Kidney epithelial cell (primary cell): ENCODE data around the gene PRKG1. TPM values are rescaled to one million over a fixed set of nuclear protein-coding genes. Genes with fewer than 3 reads are reported as not detected.

Experiments used
- DNase-seq: peaks from one replicate; pipeline ENCODE4 v3.0.0-alpha.2; 2010; ENCODE audit warnings: low read depth
- H3K27me3 ChIP-seq: 2 replicates; pipeline ENCODE4 v1.6.0; 2011; ENCODE audit warnings: low read length; ENCODE audit not compliant: control insufficient read depth, insufficient read depth
- H3K36me3 ChIP-seq: 2 replicates; pipeline ENCODE4 v1.5.1; 2011; ENCODE audit warnings: low read length; ENCODE audit not compliant: control insufficient read depth, insufficient read depth
- H3K4me3 ChIP-seq: 2 replicates; pipeline ENCODE4 v1.5.1; 2011; ENCODE audit warnings: low read depth, mild to moderate bottlenecking, control low read depth, low read length
- total RNA-seq: library from RNA; depleted of rRNA; stranded (reverse); fragments of >200 nt; gene quantifications from 2 replicates; pipeline ENCODE4 v1.2.3, GENCODE V29; 2015
- TF ChIP-seq, protein P1 (sequence below): IDR thresholded peaks from 2 replicates; pipeline ENCODE4 v1.5.1; 2011; ENCODE audit warnings: mild to moderate bottlenecking, moderate library complexity, low read length, control low read depth, inconsistent platforms; ENCODE audit not compliant: insufficient read depth, poor library complexity, severe bottlenecking

The PRKG1 gene
- total RNA-seq, 1 donor from 2014 or later: 1.3 TPM

DNA sequence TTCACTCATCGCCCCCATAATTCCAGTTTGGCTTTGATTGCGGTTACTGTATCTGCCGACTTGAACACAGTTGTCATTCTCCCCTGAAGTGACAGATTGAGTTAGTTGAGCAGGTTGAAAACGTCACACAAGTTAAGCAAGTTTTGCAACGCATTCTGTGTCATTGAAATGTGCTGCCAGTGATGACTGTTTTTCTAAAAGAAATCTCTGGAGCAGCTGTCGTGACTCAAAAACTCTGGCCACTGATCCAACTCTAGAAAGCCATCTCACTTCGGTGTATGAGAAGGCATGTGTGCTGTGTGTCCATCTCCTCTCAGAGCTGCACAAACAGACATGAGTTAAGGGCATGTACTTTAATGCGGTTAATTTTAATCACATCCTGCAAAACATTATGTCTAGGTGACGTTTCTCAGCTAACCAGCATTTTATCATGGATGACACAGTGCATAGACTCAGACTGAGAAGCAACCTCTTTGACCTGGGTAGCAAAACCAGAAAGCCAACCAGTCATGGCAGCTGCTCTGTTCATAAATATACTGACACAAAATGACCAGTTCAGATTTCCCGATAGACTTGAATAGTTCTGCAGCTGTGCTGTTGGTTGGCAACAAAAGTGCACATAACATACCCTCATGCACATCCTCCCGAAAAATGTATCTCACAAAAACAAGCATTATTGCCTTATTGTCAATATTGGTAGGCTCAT, 555.8 kb downstream of the PRKG1 start:
- DNase-seq: no peak
- Histone ChIP-seq H3K36me3 (no peaks in the 10 kb centered on the region), H3K4me3 (no peak overlapping the region), H3K27me3 (no peaks in the 10 kb centered on the region)
- TF ChIP-seq, protein P1, sequence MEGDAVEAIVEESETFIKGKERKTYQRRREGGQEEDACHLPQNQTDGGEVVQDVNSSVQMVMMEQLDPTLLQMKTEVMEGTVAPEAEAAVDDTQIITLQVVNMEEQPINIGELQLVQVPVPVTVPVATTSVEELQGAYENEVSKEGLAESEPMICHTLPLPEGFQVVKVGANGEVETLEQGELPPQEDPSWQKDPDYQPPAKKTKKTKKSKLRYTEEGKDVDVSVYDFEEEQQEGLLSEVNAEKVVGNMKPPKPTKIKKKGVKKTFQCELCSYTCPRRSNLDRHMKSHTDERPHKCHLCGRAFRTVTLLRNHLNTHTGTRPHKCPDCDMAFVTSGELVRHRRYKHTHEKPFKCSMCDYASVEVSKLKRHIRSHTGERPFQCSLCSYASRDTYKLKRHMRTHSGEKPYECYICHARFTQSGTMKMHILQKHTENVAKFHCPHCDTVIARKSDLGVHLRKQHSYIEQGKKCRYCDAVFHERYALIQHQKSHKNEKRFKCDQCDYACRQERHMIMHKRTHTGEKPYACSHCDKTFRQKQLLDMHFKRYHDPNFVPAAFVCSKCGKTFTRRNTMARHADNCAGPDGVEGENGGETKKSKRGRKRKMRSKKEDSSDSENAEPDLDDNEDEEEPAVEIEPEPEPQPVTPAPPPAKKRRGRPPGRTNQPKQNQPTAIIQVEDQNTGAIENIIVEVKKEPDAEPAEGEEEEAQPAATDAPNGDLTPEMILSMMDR: no peak

DNA sequence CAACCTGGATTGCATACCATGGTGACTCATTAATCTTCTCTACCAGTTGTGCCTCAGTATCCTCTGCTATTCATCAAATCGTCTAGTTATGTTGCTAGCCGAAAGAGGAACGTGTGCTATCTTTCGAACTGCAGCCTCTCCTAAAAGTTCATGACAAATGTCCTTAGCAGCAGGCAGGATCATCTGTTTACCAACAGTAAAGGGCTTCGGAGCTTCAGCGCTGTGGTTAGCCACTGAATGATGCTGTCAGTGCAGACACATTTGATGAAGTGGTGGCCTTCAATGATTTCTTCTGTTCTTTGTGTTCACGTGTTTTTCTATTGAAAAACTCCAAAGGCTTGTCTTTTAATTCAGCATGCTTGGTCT, 556.3 kb downstream of the PRKG1 start:
- Histone ChIP-seq H3K27me3 (no peaks in the 10 kb centered on the region), H3K36me3 (no peaks in the 10 kb centered on the region), H3K4me3 (no peak overlapping the region)
- TF ChIP-seq, protein P1: no peak
- no peak for DNase-seq

DNA sequence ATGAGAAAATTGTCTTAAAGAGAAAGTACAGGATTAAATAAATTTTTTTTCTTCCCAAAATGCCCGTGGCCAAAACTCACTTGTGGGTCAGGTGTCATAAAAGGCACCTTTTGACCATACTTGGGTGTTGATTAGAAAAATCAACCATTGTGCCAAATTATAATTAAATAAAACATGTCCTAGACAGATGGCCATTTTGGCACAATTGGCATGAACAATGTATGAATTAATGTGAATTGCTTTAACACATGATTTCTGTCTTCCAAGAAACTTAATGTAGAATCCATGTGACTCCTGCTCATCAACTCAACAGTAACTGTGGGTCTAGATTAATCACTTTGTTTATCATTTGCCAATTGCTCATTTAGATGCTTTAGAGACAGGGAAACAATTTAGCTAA, 561.1 kb downstream of the PRKG1 start:
- Histone ChIP-seq H3K27me3 (no peaks in the 10 kb centered on the region), H3K36me3 (no peaks in the 10 kb centered on the region), H3K4me3 (no peak overlapping the region)
- no peak for DNase-seq
- TF ChIP-seq, protein P1: no peak

DNA sequence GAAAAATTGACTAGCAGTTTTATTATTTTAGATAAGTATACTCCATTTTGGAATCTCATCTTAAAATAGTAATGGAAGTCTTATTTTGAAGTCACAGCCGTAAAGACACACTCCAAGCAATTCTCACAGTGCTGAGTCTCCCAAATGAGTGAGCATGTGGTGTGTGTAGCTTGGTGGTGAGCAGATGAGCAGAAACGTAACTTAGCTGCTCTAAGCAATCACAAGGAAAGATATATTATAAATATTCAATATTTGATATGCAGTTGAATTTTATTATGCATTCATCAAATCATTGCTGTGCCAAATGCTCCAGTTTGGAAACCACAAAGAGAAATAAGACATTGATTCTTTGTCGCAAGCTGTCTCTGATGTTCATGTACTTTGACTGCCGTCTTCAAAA, 563.9 kb downstream of the PRKG1 start:
- no peaks in the 10 kb centered on the region for H3K27me3 ChIP-seq
- no peak overlapping the region for H3K4me3 ChIP-seq
- H3K36me3 ChIP-seq: no peaks in the 10 kb centered on the region
- no peak for DNase-seq
- TF ChIP-seq, protein P1: no peak

DNA sequence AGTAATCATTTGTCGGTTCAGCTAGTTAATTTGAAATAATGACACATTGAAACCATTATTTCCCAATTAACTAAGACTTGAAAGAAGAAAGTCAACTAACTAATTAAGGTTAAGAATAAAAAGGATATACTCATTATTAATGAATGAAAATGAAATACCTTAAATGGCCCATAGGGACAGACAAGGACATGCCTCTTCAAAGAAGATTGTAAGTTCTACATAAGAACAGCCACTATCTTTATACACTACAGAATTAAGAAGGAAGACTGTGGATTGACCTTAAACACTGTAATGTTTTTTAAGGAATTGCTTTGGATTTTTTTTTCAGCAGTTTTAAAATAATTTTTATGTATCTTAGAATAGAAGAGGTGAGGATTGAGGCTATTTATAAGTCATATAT, 564.5 kb downstream of the PRKG1 start:
- no peaks in the 10 kb centered on the region for H3K27me3 ChIP-seq
- TF ChIP-seq, protein P1: no peak
- H3K36me3 ChIP-seq: no peaks in the 10 kb centered on the region
- DNase-seq: no peak
- H3K4me3 ChIP-seq: no peak overlapping the region
